ENCODE measurements around the gene ANKRD9.
A peak's percentile ranks its signal among the peaks of the same experiment; 100 is the strongest.
"Not testable (repeated sequence)": the region's sequence is repeated elsewhere in the genome, so short reads cannot be mapped to it uniquely, and the experiment has no call there.

The ANKRD9 gene

GRCh38 chr14:102556098-102556677, 46.6 kb upstream of the ANKRD9 start:
- H3K27me3 ChIP-seq (ENCODE audit: low read length), result no peaks in the 10 kb centered on the region
- H3K79me2 ChIP-seq (ENCODE audit: insufficient read depth, low read length), result no peaks in the 10 kb centered on the region
- H3K27ac ChIP-seq (ENCODE audit: low read depth, low read length), result no peak overlapping the region
- H4K20me1 ChIP-seq (ENCODE audit: low read depth, low read length), result no peaks in the 10 kb centered on the region
- H3K9me2 ChIP-seq (replicated peaks; ENCODE audit: insufficient read depth, low read length), result no peaks in the 10 kb centered on the region
- no peak overlapping the region for H2AFZ ChIP-seq (ENCODE audit: low read depth, low read length, severe bottlenecking)
- TF ChIP-seq CTCF (IDR thresholded peaks at IDR 0.05; ENCODE audit: insufficient read depth, low read length, poor library complexity, severe bottlenecking) (no peak), EZH2phosphoT487 (conservative IDR thresholded peaks at IDR 0.05; ENCODE audit: low read length) (no peak)
- no peak overlapping the region for H3K4me2 ChIP-seq (ENCODE audit: low read depth, low read length, poor library complexity, severe bottlenecking)
- no peak overlapping the region for H3K9ac ChIP-seq (ENCODE audit: low read length)
- H3K9me3 ChIP-seq (ENCODE audit: insufficient read depth, low read length), result no peaks in the 10 kb centered on the region
- H3K36me3 ChIP-seq (ENCODE audit: low read length), result no peaks in the 10 kb centered on the region
- no peak overlapping the region for H3K4me3 ChIP-seq (ENCODE audit: insufficient read depth, low read length, poor library complexity, severe bottlenecking)
- H3F3A ChIP-seq (ENCODE audit: insufficient read depth), result no peaks in the 10 kb centered on the region

- no peaks in the 10 kb centered on the region for H3K9me3 ChIP-seq (ENCODE audit: insufficient read depth, low read length)
- H3K4me3 ChIP-seq (ENCODE audit: insufficient read depth, low read length, poor library complexity, severe bottlenecking), result peak overlapping the region; percentile 36
- no peaks in the 10 kb centered on the region for H3K27me3 ChIP-seq (ENCODE audit: low read length)
- TF ChIP-seq CTCF (IDR thresholded peaks at IDR 0.05; ENCODE audit: insufficient read depth, low read length, poor library complexity, severe bottlenecking) (no peak), EZH2phosphoT487 (conservative IDR thresholded peaks at IDR 0.05; ENCODE audit: low read length) (no peak)
- H3K9me2 ChIP-seq (replicated peaks; ENCODE audit: insufficient read depth, low read length), result no peaks in the 10 kb centered on the region
- H3K27ac ChIP-seq (ENCODE audit: low read depth, low read length), result no peak overlapping the region
- H3K36me3 ChIP-seq (ENCODE audit: low read length), result no peaks in the 10 kb centered on the region
- no peaks in the 10 kb centered on the region for H3F3A ChIP-seq (ENCODE audit: insufficient read depth)
- peak overlapping the region; percentile 47 for H3K4me2 ChIP-seq (ENCODE audit: low read depth, low read length, poor library complexity, severe bottlenecking)
- H3K9ac ChIP-seq (ENCODE audit: low read length), result peak overlapping the region; percentile 46; the same call in 1 of the 2 replicates
- H3K79me2 ChIP-seq (ENCODE audit: insufficient read depth, low read length), result no peaks in the 10 kb centered on the region
- H4K20me1 ChIP-seq (ENCODE audit: low read depth, low read length), result no peaks in the 10 kb centered on the region
- H2AFZ ChIP-seq (ENCODE audit: low read depth, low read length, severe bottlenecking), result peak overlapping the region; percentile 74
Measured at GRCh38 chr14:102554821-102555819, 45.5 kb upstream of the ANKRD9 start.

- Histone ChIP-seq H3K27me3 (ENCODE audit: low read length) (no peaks in the 10 kb centered on the region; the same call in 1 of the 2 replicates), H3K36me3 (ENCODE audit: low read length) (no peaks in the 10 kb centered on the region), H3K79me2 (ENCODE audit: insufficient read depth, low read length) (no peaks in the 10 kb centered on the region), H3K9ac (ENCODE audit: low read length) (no peak overlapping the region), H3K4me2 (ENCODE audit: low read depth, low read length, poor library complexity, severe bottlenecking) (no peak overlapping the region), H2AFZ (ENCODE audit: low read depth, low read length, severe bottlenecking) (no peak overlapping the region), H3F3A (ENCODE audit: insufficient read depth) (no peaks in the 10 kb centered on the region), H3K9me2 (replicated peaks; ENCODE audit: insufficient read depth, low read length) (no peaks in the 10 kb centered on the region), H3K4me3 (ENCODE audit: insufficient read depth, low read length, poor library complexity, severe bottlenecking) (no peak overlapping the region), H3K9me3 (ENCODE audit: insufficient read depth, low read length) (no peaks in the 10 kb centered on the region), H4K20me1 (ENCODE audit: low read depth, low read length) (no peaks in the 10 kb centered on the region), H3K27ac (ENCODE audit: low read depth, low read length) (no peak overlapping the region)
- TF ChIP-seq CTCF (IDR thresholded peaks at IDR 0.05; ENCODE audit: insufficient read depth, low read length, poor library complexity, severe bottlenecking), result no peak
- no peak for TF ChIP-seq EZH2phosphoT487 (conservative IDR thresholded peaks at IDR 0.05; ENCODE audit: low read length)
Measured at GRCh38 chr14:102551995-102552705, 42.6 kb upstream of the ANKRD9 start.

- H3K9me3 ChIP-seq (ENCODE audit: insufficient read depth, low read length); H3K27ac ChIP-seq (ENCODE audit: low read depth, low read length); H3K9ac ChIP-seq (ENCODE audit: low read length); H3K27me3 ChIP-seq (ENCODE audit: low read length); H3K4me3 ChIP-seq (ENCODE audit: insufficient read depth, low read length, poor library complexity, severe bottlenecking); H3K36me3 ChIP-seq (ENCODE audit: low read length); H3F3A ChIP-seq (ENCODE audit: insufficient read depth); H3K9me2 ChIP-seq (replicated peaks; ENCODE audit: insufficient read depth, low read length); H3K4me2 ChIP-seq (ENCODE audit: low read depth, low read length, poor library complexity, severe bottlenecking); H2AFZ ChIP-seq (ENCODE audit: low read depth, low read length, severe bottlenecking); H3K79me2 ChIP-seq (ENCODE audit: insufficient read depth, low read length); H4K20me1 ChIP-seq (ENCODE audit: low read depth, low read length): not testable (repeated sequence)
Measured at GRCh38 chr14:102550927-102551401, 41.4 kb upstream of the ANKRD9 start.

Data from SU-DHL-6 (cell line).